GM19468 (cell line): ENCODE data around the gene CTDSPL.

Experiments used
- ATAC-seq: cut with Tn5 transposase; IDR thresholded peaks from one replicate; pipeline ENCODE4 v1.9.1; 2021; ENCODE audit warnings: mild to moderate bottlenecking, moderate library complexity, moderate number of reproducible peaks; ENCODE audit not compliant: unreplicated experiment; ENCODE audit errors: extremely low read depth

The CTDSPL gene

DNA sequence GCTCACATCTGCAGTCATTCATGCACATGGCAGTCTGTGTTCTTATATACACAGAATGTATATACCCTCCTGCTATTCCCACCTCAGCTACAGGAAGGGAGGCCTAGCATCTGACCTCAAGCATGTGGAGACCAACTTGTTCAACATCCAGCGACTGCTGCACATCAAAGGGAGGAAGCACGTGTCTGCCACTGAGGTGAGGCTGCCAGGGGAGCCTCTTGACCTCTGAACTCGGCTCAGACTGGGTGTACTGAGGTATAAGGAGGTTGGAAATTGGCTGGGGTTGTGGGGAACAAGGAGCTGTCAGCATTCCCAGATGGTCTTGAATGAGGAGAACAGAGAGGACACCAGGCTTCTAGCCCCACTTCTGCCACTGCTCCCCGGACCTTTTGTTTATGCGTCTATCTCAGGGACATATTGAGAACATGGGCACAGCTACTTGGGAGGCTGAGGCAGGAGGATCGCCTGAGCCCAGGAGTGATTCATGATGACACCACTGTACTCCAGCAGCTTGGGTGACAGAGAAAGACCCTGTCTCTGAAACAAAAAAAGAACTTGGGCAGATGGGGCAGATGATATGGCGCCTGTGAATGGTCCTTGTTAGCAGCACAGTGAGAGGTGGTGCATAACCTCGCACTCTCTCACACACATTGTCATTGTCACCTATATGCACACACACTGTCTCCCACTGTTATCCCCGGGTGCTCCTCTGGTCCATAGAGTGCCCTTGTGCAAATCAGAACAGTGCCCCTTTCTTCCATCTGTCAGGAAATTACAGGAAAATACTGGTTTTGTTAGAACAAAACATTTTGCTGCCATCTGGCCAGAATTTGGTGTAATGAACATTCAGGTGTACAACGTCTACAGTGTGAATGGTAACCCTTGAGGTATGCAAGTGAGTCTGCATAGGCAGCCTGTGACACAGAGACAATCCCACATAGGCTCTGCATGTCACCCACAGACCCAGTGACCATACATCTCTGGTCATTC lies 134.3 kb downstream of the CTDSPL start:
- ATAC-seq, result no peak

DNA sequence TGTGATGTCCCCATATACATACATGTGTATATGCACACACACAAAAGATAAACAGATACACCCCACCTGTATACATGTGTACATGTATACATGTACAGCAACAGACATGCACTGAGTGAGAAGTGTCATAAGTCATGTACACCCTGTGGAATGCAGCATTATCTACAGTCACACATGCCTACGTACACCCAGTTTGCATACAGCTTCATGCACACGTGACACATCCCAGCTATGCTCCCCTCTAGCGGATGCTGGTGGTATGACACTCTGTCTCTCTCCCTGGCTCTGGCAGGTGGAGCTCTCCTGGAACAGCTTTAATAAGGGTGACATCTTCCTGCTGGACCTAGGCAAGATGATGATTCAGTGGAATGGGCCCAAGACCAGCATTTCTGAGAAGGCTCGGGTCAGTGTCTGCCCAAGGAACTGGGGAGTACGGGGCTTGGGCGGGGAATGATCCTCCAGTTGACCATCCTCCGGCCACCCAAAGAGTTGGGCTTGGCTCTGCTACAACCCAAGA lies 135.2 kb downstream of the CTDSPL start:
- peak; percentile 39 for ATAC-seq

DNA sequence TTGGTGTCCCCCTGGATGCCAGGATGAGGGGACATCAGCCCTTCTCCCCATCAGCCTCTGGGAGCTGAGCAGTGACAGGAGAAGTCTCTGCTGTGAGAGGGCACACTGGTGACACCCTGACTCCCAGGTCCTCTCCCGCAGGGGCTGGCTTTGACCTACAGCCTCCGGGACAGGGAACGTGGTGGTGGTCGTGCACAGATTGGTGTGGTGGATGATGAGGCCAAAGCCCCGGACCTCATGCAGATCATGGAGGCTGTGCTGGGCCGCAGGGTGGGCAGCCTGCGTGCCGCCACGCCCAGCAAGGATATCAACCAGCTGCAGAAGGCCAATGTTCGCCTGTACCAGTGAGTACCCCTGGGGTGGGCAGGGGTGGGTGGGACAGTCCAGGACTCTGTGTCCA lies 135.7 kb downstream of the CTDSPL start:
- ATAC-seq, result no peak

DNA sequence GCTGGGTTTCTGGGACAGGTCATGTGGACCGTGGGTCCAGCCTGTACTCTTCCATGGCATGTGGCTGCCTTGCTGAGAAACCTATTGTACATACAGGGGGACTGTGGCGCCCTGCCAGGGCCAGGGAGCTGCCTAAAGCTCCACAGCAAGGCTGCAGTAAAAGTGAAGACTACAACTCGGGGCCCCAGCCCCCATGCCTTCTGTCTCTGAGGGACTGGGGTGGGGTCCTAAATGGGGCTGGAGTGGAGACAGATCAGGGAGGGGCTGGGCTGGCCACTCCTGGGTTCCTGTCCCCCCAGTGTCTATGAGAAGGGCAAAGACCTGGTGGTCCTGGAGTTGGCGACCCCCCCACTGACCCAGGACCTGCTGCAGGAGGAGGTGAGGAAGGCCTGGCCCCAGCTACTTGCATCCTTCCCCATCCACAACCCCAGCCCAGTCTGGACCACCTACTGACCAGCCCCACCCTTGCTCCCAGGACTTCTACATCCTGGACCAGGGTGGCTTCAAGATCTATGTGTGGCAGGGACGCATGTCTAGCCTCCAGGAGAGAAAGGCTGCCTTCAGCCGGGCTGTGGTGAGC lies 136.2 kb downstream of the CTDSPL start:
- no peak for ATAC-seq

DNA sequence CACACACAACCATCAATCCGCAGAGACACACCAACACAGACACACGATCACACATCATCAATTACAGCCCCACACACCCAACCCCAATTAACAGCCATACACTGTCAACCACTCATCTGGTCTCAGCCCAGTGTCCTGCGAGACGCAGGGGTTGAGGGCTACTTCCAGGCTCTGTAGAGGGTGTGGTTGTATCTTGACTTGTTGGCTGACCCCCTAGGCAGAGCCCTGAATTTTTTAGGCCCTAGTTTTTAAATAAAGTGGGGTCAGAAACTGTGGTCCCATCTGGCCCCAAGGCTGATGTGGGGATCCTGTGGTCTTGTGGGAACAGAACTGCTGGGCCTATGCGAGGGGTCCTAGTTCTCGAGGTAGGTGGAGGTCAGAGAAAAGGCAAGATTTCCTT lies 138.2 kb downstream of the CTDSPL start:
- no peak for ATAC-seq

DNA sequence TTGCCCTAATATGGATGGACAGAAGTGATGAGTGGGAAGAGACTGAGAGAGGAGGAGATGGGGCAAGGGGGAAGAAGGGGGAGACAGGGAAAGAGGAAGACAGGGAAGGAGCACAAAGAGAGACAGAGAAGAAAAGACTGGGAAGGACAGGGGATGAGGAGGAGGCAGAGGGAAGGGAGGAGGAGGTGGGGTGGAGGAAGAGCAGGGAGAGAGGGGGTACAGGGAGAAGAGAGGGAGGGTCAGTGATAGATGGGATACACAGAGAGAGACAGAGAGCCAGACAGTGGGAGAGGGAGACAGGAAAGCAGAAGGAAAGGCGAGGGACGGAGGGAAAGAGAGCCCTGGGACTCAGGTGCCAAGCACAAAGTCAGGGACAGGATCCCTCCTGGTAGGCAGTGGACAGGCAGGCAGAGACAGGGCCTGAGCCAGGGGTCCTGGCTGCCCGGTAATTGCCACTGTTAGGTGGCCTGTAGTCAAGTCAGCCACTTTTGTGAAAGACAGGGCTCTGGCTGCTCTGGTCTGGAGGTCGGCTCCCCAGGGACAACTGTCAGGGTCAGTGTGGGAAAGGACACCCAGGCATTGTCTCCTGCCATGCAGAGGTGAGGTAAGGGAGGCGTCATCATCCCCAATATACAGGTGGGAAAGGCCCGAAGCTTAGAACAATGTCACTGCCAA lies 138.7 kb downstream of the CTDSPL start:
- ATAC-seq, result no peak

DNA sequence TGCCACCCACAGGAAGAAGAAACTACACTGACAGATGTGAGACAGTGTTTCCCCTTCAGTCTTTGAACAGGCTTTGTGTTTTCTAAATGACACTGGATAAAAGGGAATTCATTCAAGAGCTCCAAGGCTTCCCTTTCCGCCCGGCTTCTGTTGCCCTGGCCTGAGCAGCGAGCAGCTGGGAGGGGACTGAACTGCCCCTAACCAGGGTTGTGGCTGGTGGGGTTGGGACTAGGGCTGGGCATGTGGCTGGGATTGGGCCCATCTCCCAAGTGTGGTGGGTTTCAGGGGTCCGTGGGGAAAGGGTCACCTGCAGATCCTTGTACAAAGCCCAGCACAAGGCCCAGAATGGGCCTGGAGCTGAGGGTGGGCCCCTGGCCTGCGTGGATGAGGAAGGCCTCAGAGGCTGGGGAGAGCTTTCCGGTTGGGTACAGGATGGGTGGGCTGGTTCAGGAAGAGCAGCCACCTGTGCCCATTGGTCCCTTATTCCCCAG lies 139.3 kb downstream of the CTDSPL start:
- ATAC-seq, result no peak

DNA sequence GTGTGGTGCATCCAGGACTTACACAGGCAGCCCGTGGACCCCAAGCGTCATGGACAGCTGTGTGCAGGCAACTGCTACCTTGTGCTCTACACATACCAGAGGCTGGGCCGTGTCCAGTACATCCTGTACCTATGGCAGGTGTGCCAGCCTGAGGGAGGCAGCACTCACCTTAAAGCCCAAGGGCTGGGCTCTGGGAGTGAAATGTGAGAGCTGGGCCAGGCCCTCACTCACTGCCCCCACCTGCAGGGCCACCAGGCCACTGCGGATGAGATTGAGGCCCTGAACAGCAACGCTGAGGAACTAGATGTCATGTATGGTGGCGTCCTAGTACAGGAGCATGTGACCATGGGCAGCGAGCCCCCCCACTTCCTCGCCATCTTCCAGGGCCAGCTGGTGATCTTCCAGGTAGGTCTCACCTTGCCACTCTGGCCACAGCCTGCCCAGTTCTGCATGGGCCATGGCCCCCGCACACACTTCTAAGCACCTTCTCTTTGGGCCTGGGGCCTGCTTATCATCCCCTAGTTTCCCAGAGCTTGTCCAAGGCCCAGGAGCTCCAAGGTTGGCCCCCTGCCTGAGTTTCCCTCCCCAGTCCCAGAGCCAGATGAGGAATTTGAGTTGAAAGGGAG lies 139.9 kb downstream of the CTDSPL start:
- no peak for ATAC-seq

DNA sequence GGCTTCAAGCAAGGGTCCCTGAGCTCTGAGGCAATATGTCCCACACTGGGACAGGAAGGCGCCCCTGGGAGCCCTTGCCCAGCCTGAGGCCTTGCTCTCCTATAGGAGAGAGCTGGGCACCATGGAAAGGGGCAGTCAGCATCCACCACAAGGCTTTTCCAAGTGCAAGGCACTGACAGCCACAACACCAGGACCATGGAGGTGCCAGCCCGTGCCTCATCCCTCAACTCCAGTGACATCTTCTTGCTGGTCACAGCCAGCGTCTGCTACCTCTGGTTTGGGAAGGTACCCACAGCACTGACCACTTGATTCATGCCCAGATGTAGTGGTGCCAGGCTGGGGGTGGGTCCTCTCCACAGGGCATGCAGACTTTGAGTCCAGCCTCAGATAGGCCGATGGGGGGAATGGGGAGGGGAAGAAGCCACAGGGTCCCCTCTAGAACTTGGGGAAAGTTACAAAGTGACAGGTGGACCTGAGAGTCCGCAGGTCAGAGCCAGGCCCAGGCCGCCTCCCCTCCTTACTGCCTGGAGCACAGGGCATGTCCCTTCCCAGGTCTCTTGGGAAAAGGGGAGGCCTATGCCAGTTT lies 140.7 kb downstream of the CTDSPL start:
- no peak for ATAC-seq

DNA sequence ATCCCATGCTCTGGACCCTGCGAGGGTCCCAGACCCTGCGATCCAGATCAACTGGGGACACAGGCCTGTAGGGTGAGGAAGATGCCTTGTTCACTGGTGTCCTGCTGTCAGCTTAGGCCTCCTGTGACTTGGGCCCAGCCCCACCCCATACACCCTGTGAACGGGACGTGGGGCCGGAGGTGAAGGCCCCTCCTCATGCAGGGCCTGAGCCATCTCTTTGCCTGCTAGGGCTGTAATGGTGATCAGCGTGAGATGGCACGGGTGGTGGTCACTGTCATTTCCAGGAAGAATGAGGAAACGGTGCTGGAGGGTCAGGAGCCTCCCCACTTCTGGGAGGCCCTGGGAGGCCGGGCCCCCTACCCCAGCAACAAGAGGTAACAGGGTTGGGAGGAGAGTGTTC lies 141.3 kb downstream of the CTDSPL start:
- ATAC-seq, result no peak

DNA sequence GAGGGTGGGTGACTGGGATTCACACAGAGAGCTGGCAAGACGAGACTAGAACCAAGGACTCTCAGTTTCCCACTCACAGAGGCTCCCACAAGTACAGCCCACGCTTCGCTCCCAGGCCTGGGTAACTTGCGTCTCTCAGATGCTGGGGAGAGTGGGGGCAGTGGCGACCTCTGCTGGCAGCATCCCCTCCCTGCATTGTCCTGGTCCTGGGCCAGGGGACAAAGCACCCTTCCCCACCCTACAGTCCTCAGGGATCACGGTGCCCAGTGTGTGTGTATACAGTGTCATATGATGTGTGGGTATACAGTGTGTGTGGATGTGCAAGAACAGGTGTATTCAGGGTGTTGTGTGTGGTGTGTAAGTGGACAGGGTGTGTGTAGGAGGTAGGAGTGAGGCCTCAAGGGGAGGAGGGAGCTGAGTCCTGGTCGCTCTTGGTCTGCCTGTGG lies 141.7 kb downstream of the CTDSPL start:
- ATAC-seq, result no peak

DNA sequence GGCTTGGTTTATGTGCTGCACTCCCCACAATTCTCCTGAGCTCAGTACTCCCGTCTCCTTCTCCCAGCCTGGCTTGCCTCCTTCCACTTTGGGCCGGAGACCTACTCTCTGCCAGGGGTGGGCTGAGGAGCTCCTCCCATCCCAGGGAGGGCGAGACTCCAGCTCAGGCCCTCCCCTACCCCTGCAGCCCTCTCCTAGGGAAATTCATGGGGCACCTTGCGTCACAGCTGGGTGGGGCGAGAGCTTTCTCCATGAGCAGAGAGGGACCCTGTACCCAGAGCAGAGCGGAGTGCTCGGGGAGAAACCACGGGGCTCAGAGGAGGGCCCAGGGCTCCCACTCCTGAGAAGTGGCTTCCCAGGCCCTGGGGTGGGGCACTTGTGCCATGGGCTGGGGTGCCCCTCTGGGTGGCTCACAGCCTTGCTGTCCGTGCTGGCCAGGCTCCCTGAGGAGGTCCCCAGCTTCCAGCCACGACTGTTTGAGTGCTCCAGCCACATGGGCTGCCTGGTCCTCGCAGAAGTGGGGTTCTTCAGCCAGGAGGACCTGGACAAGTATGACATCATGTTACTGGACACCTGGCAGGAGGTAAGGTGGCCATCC lies 142.2 kb downstream of the CTDSPL start:
- ATAC-seq, result no peak

DNA sequence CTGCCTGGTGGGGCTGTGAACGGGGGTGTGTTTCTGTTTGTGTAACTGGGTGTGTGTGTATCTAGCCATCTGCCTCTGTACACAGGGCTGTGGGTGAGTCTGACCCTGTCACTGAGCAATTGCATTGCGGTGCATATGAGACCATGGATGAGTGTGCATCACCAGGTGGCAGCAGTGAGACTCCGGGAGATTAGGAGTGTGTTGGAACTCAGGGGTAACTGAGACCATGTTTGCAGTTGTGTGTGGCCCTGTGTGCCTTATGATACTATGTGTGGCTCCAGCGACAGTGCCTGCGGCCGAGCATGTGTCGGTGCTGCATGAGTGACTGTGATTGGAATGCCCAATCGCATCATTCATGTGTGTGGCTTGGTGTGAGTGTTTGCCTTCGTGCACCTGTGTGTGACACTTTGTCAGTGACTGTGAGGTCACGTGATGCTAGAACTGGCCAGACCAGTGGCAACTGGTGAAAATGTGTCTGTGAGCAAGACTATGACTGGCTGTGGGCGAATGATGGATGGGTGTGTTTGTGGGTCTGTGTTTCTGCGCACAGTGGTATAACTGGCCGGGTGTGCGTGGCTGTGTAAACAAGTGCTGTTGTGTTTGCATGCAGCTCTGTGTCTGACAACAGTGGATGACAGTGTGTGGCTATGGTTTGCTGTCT lies 142.9 kb downstream of the CTDSPL start:
- ATAC-seq, result no peak

DNA sequence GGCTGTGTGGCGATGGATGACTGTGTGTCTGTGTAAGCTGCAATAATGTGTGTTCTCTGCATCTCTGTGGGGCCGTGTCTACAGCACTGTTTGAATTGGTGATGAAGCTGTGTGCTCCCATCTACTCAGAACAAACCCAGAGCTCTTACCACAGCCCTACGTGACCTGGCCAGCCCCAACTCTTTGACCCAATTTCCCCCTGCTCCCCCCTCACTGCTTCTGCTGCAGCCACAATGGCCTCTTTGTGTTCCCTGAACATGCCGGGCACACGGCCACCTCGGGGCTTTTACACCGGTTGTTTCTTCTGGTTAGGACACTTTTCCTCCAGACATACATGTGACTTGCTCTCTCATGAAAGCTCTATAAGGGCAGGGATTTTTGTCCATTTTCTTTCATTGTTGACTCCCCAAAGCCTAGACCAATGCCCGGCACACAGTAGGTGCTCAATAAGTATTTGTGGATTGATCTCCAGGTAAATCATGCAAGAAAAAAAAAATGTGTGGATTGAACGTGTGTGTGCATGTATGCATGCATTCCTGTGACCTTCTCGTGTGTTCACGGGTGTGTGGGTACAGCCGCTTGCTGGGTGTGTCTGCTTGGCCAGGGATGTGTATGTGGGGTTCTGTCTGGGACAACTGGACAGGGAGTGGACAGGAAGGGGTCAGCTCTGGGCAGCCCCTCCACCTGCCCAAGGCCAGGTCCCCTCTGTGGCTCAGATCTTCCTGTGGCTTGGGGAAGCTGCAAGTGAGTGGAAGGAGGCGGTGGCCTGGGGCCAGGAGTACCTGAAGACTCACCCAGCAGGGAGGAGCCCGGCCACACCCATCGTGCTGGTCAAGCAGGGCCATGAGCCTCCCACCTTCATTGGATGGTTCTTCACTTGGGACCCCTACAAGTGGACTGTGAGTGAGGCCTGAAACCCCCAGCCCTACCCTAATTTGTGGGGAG lies 143.7 kb downstream of the CTDSPL start:
- ATAC-seq, result no peak

DNA sequence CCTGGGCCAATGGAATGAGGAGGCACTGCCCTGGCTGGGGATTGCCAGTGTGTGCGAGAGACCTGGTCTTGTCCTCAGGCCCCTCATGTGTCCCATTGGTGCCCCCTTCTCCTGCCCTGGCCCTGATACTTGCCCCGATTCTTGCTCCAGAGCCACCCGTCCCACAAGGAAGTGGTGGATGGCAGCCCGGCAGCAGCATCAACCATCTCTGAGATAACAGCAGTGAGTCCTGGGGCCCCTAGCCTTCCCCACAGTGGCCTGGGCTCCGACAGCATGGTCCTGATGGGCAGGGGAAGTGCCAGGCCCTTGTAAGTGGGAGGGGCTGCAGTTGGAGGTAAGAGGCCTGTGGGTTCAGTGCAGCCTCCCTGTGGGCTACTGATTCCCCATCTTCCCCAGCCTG lies 144.4 kb downstream of the CTDSPL start:
- ATAC-seq, result no peak

DNA sequence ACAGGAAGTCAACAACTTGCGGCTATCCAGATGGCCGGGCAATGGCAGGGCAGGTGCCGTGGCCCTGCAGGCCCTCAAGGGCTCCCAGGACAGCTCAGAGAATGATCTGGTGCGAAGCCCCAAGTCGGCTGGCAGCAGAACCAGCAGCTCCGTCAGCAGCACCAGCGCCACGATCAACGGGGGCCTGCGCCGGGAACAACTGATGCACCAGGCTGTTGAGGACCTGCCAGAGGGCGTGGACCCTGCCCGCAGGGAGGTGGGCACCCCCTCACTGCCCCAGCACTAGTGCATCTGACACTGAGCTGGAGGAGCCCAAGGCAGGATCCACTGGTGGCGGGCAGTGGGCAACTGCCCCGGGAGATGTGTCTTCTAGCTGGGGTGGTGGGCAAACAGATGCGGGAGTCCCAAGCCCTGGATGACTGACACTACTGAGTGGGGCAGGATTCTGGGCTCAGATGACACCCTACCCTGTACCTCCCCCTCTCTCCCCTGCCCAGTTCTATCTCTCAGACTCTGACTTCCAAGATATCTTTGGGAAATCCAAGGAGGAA lies 144.8 kb downstream of the CTDSPL start:
- ATAC-seq, result no peak

DNA sequence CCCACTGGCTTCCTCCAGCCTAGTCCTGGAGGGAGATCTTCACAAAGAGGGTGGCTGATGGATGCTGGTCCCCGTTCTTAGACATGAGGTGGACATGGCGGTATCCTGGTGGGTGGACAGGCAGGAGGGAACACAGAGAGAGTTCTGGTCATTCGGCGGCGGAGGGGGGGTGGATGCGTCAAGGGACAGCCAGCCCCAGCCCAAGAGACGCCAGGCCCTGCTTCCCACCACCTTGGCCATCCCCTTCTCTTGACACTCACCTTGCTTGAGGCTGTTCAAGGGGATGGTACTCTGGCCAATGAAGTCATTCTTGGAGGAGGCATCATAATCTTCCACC lies 146.0 kb downstream of the CTDSPL start:
- no peak for ATAC-seq
